GM18870 (cell line): ENCODE measurements around the gene EVA1A.

Experiments used
- ATAC-seq: cut with Tn5 transposase; IDR thresholded peaks from one replicate; pipeline ENCODE4 v1.9.1; 2021; ENCODE audit warnings: moderate library complexity; ENCODE audit not compliant: unreplicated experiment

EVA1A gene

GRCh38 chr2:75564026-75564688, 3.4 kb upstream of the EVA1A start:
- ATAC-seq, result no peak

GRCh38 chr2:75563591-75563990, 2.9 kb upstream of the EVA1A start:
- ATAC-seq, result no peak

GRCh38 chr2:75562513-75562864, 1.8 kb upstream of the EVA1A start:
- no peak for ATAC-seq

- ATAC-seq, result no peak
Measured at GRCh38 chr2:75561566-75562512, 1.1 kb upstream of the EVA1A start.

- ATAC-seq, result no peak
Measured at GRCh38 chr2:75560022-75560767, 544 bp downstream of the EVA1A start.

GRCh38 chr2:75559680-75560021, 1.1 kb downstream of the EVA1A start:
- ATAC-seq, result no peak

- no peak for ATAC-seq
Measured at GRCh38 chr2:75558786-75559679, 1.7 kb downstream of the EVA1A start.

GRCh38 chr2:75558136-75558535, 2.6 kb downstream of the EVA1A start:
- ATAC-seq, result no peak

- ATAC-seq, result no peak
Measured at GRCh38 chr2:75557474-75558133, 3.1 kb downstream of the EVA1A start.

- ATAC-seq, result no peak
Measured at GRCh38 chr2:75556679-75557366, 3.9 kb downstream of the EVA1A start.

- ATAC-seq, result no peak
Measured at GRCh38 chr2:75555701-75556100, 5.0 kb downstream of the EVA1A start.

- no peak for ATAC-seq
Measured at GRCh38 chr2:75553935-75554531, 6.7 kb downstream of the EVA1A start.

- ATAC-seq, result no peak
Measured at GRCh38 chr2:75552222-75552621, 8.5 kb downstream of the EVA1A start.

- ATAC-seq, result no peak
Measured at GRCh38 chr2:75551434-75551833, 9.3 kb downstream of the EVA1A start.

- no peak for ATAC-seq
Measured at GRCh38 chr2:75549401-75550253, 11.1 kb downstream of the EVA1A start.

GRCh38 chr2:75548036-75548573, 12.6 kb downstream of the EVA1A start:
- ATAC-seq, result no peak

- ATAC-seq, result no peak
Measured at GRCh38 chr2:75547345-75548035, 13.2 kb downstream of the EVA1A start.
